ENCODE results near the gene RAD54L. TPM values are rescaled to one million over a fixed set of nuclear protein-coding genes. Genes with fewer than 3 reads are reported as not detected.
"Not testable (repeated sequence)": the region's sequence is repeated elsewhere in the genome, so short reads cannot be mapped to it uniquely, and the experiment has no call there.

The RAD54L gene
- total RNA-seq, 2 experiments from 2014 or later, result 60.9 to 63.1 TPM

GRCh38 chr1:46231231-46231630 lies 16.3 kb upstream of the RAD54L start:
- POLR2A ChIA-PET, result not testable (repeated sequence)
- CTCF ChIA-PET, result interaction anchor here (1.8 kb wide), 1 partner anchor 8 kb away, joined by 9 read pairs; no protein-coding TSS in a partner anchor

GRCh38 chr1:46236882-46237281 lies 10.7 kb upstream of the RAD54L start:
- CTCF ChIA-PET, result interaction anchor here (1.2 kb wide), 1 partner anchor 14 kb away, joined by 3 read pairs; no protein-coding TSS in a partner anchor
- POLR2A ChIA-PET, result no interaction called here

- CTCF ChIA-PET, result interaction anchor here (0.8 kb wide), 1 partner anchor 8 kb away, joined by 3 read pairs; no protein-coding TSS in a partner anchor
- POLR2A ChIA-PET, result not testable (repeated sequence)
These were observed 8.7 kb upstream of the RAD54L start for GRCh38 chr1:46238865-46239264.

- POLR2A ChIA-PET, CTCF ChIA-PET: not testable (repeated sequence)
These were observed 5.8 kb upstream of the RAD54L start for GRCh38 chr1:46241733-46242132.

GRCh38 chr1:46242918-46243317 lies 4.6 kb upstream of the RAD54L start:
- CTCF ChIA-PET, result no interaction called here
- POLR2A ChIA-PET, result no interaction called here

GRCh38 chr1:46243831-46244230 lies 3.7 kb upstream of the RAD54L start:
- POLR2A ChIA-PET, CTCF ChIA-PET: not testable (repeated sequence)

GRCh38 chr1:46244656-46245371 lies 2.7 kb upstream of the RAD54L start:
- CTCF ChIA-PET, result interaction anchor here (0.6 to 1.1 kb wide), 7 partner anchors 18 to 670 kb away, joined by 3 to 7 read pairs (median 4); no protein-coding TSS in a partner anchor

GRCh38 chr1:46246136-46246535 lies 1.4 kb upstream of the RAD54L start:
- POLR2A ChIA-PET, result interaction anchor here (1.6 kb wide), 1 partner anchor 57 kb away, joined by 12 read pairs; the partner anchor contains the start of genes LRRC41 and UQCRH

More at GRCh38 chr1:46244656-46245371, 2.7 kb upstream of the RAD54L start:
- POLR2A ChIA-PET, result no interaction called here

GRCh38 chr1:46246548-46247435 lies 771 bp upstream of the RAD54L start:
- CTCF ChIA-PET, result interaction anchor here (0.6 to 1.5 kb wide), 7 partner anchors 8 to 101 kb away, joined by 3 to 5 read pairs (median 3); partner anchors contain the start of genes LRRC41 and UQCRH
- POLR2A ChIA-PET, result interaction anchor here (0.7 to 1.6 kb wide), 2 partner anchors 11 to 57 kb away, joined by 3 to 12 read pairs; partner anchors contain the start of genes LRRC41 and UQCRH

More at GRCh38 chr1:46246136-46246535, 1.4 kb upstream of the RAD54L start:
- CTCF ChIA-PET, result interaction anchor here (0.6 to 1.5 kb wide), 4 partner anchors 12 to 57 kb away, joined by 3 to 4 read pairs (median 3); partner anchors contain the start of genes LRRC41 and UQCRH

- POLR2A ChIA-PET, result no interaction called here
- CTCF ChIA-PET, result interaction anchor here (1.4 kb wide), 1 partner anchor 10 kb away, joined by 3 read pairs; no protein-coding TSS in a partner anchor
These were observed 758 bp downstream of the RAD54L start for GRCh38 chr1:46248122-46248920.

- ChIA-PET POLR2A (interaction anchor here (1.0 kb wide), 1 partner anchor 33 kb away, joined by 7 read pairs; no protein-coding TSS in a partner anchor), CTCF (no interaction called here)
These were observed 7.1 kb downstream of the RAD54L start for GRCh38 chr1:46254668-46255067.

- ChIA-PET POLR2A (no interaction called here), CTCF (interaction anchor here (0.7 kb wide), 1 partner anchor 91 kb away, joined by 3 read pairs; no protein-coding TSS in a partner anchor)
These were observed 9.0 kb downstream of the RAD54L start for GRCh38 chr1:46256523-46256922.

GRCh38 chr1:46262508-46262907 lies 14.9 kb downstream of the RAD54L start:
- ChIA-PET POLR2A (interaction anchor here (1.4 kb wide), 1 partner anchor 12 kb away, joined by 4 read pairs; no protein-coding TSS in a partner anchor), CTCF (interaction anchor here (1.1 kb wide), 1 partner anchor 17 kb away, joined by 3 read pairs; no protein-coding TSS in a partner anchor)

GRCh38 chr1:46263146-46263545 lies 15.6 kb downstream of the RAD54L start:
- CTCF ChIA-PET, result no interaction called here
- POLR2A ChIA-PET, result interaction anchor here (1.4 kb wide), 1 partner anchor 11 kb away, joined by 4 read pairs; no protein-coding TSS in a partner anchor

- ChIA-PET POLR2A (no interaction called here), CTCF (no interaction called here)
These were observed 21.0 kb downstream of the RAD54L start for GRCh38 chr1:46268578-46268977.

GRCh38 chr1:46274225-46275029 lies 26.9 kb downstream of the RAD54L start:
- POLR2A ChIA-PET, result interaction anchor here (1.3 kb wide), 1 partner anchor 11 kb away, joined by 4 read pairs; no protein-coding TSS in a partner anchor
- CTCF ChIA-PET, result no interaction called here

- CTCF ChIA-PET, result no interaction called here
These were observed 27.4 kb downstream of the RAD54L start for GRCh38 chr1:46275030-46275337.

More at GRCh38 chr1:46275030-46275337, 27.4 kb downstream of the RAD54L start:
- POLR2A ChIA-PET, result interaction anchor here (1.3 kb wide), 1 partner anchor 12 kb away, joined by 4 read pairs; no protein-coding TSS in a partner anchor

All from activated CD8-positive, alpha-beta memory T cell treated with anti-CD3 and anti-CD28 coated beads for 36 hours (primary cell).